Activated T-cell treated with anti-CD3 and anti-CD28 coated beads, Interleukin-2, amount 50 U/mL, for 24 hours (primary cell): ENCODE results near the gene CYSLTR2.

Source experiments
- DNase-seq: peaks from one replicate; pipeline ENCODE4 v3.0.0-alpha.2; 2020
- H3K27ac Mint-ChIP-seq: 2 replicates; pipeline ENCODE4 v1.8.0; 2020; ENCODE audit warnings: mild to moderate bottlenecking, mixed read lengths
- H3K27me3 Mint-ChIP-seq: 2 replicates; pipeline ENCODE4 v1.8.0; 2020; ENCODE audit warnings: mixed read lengths
- H3K36me3 Mint-ChIP-seq: 2 replicates; pipeline ENCODE4 v1.8.0; 2020; ENCODE audit warnings: low read depth, mixed read lengths
- H3K4me1 Mint-ChIP-seq: 2 replicates; pipeline ENCODE4 v1.8.0; 2020; ENCODE audit warnings: low read depth, mixed read lengths
- H3K4me3 Mint-ChIP-seq: 2 replicates; pipeline ENCODE4 v1.8.0; 2020; ENCODE audit warnings: mild to moderate bottlenecking, moderate library complexity, mixed read lengths
- H3K9me3 Mint-ChIP-seq: 2 replicates; pipeline ENCODE4 v1.8.0; 2020; ENCODE audit warnings: mixed read lengths

Gene CYSLTR2

DNA sequence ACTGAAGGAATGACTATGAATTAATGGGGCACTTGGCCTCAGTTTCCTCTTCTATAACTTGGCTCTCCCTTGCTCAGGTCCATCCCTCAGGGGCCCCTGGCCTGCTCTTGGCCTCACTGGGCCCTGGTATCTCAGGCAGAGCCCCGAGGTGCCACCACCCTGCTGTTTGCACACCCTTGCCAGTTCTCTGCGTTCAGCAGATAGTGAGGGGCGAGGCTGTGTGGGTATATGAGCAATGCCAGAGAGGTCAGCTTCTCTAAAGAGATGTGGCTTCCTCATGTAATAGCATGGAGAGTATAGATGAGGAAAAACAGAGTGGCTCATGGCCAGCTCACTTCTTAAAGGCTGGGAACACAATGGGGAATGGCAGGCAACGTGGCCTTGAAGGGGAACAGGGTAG, 76.1 kb downstream of the CYSLTR2 start:
- no peak for DNase-seq
- H3K36me3 Mint-ChIP-seq: no peaks in the 10 kb centered on the region
- no peak overlapping the region for H3K4me3 Mint-ChIP-seq
- H3K9me3 Mint-ChIP-seq: no peaks in the 10 kb centered on the region
- peaks cover 16% of the 10 kb centered on the region for H3K4me1 Mint-ChIP-seq
- peaks cover under 1% of the 10 kb centered on the region for H3K27me3 Mint-ChIP-seq
- H3K27ac Mint-ChIP-seq: no peak overlapping the region

- Mint-ChIP-seq H3K27me3 (peaks cover 3% of the 10 kb centered on the region), H3K4me3 (no peak overlapping the region)
- DNase-seq: no peak
Measured at GRCh38 chr13:48731001-48731658, 77.4 kb downstream of the CYSLTR2 start.

DNA sequence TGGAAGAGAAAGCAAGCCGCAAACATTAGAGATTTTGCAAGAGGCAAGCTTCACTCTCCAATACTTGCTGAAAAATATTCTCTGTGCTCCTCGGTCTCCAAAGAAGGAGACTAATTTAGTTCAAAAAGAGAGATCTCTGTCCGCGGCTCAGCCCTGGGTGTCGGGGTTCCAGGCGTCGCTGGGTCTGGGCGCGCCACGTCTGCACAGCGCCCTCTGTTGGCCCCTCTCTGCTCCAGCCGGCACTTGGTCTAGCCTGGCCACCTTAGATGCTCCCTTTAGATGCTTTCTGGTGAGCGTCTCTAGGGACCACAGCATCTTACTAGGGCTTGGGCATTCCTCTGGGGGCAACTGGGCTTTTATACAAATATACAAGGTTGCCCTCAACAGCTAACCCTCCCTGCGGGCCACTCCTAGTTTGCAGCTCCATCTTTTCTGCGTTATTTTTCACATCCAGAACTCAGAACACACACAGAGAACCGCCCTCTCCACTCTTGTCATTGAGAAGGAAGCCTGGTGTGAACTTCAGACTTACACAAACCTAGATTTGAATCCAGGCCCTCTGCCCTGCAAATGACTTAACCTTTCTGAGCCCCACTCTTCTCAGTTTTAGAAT, 78.3 kb downstream of the CYSLTR2 start:
- H3K9me3 Mint-ChIP-seq: no peaks in the 10 kb centered on the region
- no peak overlapping the region for H3K27ac Mint-ChIP-seq
- peaks cover 3% of the 10 kb centered on the region for H3K27me3 Mint-ChIP-seq
- H3K4me1 Mint-ChIP-seq: peaks cover 16% of the 10 kb centered on the region
- peak overlapping the region; percentile 60 for H3K4me3 Mint-ChIP-seq
- peak; percentile 72 for DNase-seq
- no peaks in the 10 kb centered on the region for H3K36me3 Mint-ChIP-seq

More at GRCh38 chr13:48731001-48731658, 77.4 kb downstream of the CYSLTR2 start:
- H3K4me1 Mint-ChIP-seq: peaks cover 16% of the 10 kb centered on the region
- H3K36me3 Mint-ChIP-seq: no peaks in the 10 kb centered on the region
- no peak overlapping the region for H3K27ac Mint-ChIP-seq
- no peaks in the 10 kb centered on the region for H3K9me3 Mint-ChIP-seq

GRCh38 chr13:48733739-48734335, 80.1 kb downstream of the CYSLTR2 start:
- Mint-ChIP-seq H3K9me3 (no peaks in the 10 kb centered on the region), H3K36me3 (no peaks in the 10 kb centered on the region)
- DNase-seq: no peak

DNA sequence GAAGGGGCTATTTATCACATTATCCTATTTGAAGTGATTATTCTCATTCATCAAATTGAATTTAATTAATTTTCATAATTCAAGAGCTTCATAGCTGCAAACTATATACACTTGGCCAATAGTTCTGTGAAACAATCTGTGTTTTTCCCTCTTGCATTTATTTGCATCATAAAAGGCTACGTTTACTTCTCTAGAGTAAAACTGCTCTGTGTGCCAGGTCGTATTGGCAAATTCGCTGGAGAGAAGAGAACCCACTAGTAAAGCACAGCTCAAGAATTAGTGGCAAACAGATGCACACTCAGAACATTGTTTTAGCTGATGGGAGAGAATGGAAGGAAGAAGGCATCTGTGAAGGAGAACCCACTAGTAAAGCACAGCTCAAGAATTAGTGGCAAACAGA, 81.8 kb downstream of the CYSLTR2 start:
- Mint-ChIP-seq H3K27ac (no peak overlapping the region), H3K9me3 (no peaks in the 10 kb centered on the region), H3K27me3 (peaks cover 3% of the 10 kb centered on the region), H3K4me1 (peaks cover 16% of the 10 kb centered on the region), H3K36me3 (no peaks in the 10 kb centered on the region), H3K4me3 (no peak overlapping the region)
- DNase-seq: no peak

More at GRCh38 chr13:48733739-48734335, 80.1 kb downstream of the CYSLTR2 start:
- Mint-ChIP-seq H3K27ac (no peak overlapping the region), H3K27me3 (peaks cover 3% of the 10 kb centered on the region), H3K4me1 (peaks cover 16% of the 10 kb centered on the region), H3K4me3 (no peak overlapping the region)

- H3K4me3 Mint-ChIP-seq: no peak overlapping the region
- H3K36me3 Mint-ChIP-seq: no peaks in the 10 kb centered on the region
- H3K4me1 Mint-ChIP-seq: peaks cover 8% of the 10 kb centered on the region
- no peaks in the 10 kb centered on the region for H3K9me3 Mint-ChIP-seq
- DNase-seq: no peak
- peaks cover 3% of the 10 kb centered on the region for H3K27me3 Mint-ChIP-seq
- H3K27ac Mint-ChIP-seq: no peak overlapping the region
Measured at GRCh38 chr13:48737689-48738088, 84.0 kb downstream of the CYSLTR2 start.

DNA sequence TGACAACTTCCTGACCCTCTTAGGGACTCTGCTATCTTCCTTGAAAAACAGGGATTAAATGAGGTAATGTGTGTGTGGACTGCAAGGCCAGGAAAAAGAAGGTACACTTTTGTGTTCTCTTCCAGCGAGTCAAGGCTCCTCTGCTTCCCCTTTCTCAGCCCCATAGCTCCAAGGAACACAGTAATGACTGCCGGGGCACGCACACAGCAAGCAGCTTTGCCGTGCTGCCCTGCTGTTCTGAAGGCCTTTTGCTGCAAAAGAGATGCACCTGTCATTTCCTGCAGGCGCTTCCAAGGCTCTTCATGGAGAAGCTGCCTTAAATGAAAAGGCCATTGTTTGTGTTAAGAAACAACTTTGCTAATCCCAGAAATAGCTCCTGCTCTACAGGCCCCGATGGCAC, 84.6 kb downstream of the CYSLTR2 start:
- Mint-ChIP-seq H3K4me1 (peaks cover 8% of the 10 kb centered on the region), H3K36me3 (no peaks in the 10 kb centered on the region), H3K27ac (no peak overlapping the region), H3K4me3 (no peak overlapping the region), H3K27me3 (peaks cover 3% of the 10 kb centered on the region), H3K9me3 (no peaks in the 10 kb centered on the region)
- no peak for DNase-seq

GRCh38 chr13:48739386-48739964, 85.7 kb downstream of the CYSLTR2 start:
- Mint-ChIP-seq H3K4me1 (peaks cover 8% of the 10 kb centered on the region), H3K27ac (no peak overlapping the region)

GRCh38 chr13:48741377-48741776, 87.6 kb downstream of the CYSLTR2 start:
- no peaks in the 10 kb centered on the region for H3K27me3 Mint-ChIP-seq
- no peak overlapping the region for H3K27ac Mint-ChIP-seq
- H3K9me3 Mint-ChIP-seq: no peaks in the 10 kb centered on the region
- H3K36me3 Mint-ChIP-seq: no peaks in the 10 kb centered on the region
- peaks cover 8% of the 10 kb centered on the region for H3K4me1 Mint-ChIP-seq
- H3K4me3 Mint-ChIP-seq: no peak overlapping the region
- DNase-seq: no peak

More at GRCh38 chr13:48739386-48739964, 85.7 kb downstream of the CYSLTR2 start:
- Mint-ChIP-seq H3K4me3 (no peak overlapping the region), H3K9me3 (no peaks in the 10 kb centered on the region), H3K36me3 (no peaks in the 10 kb centered on the region), H3K27me3 (peaks cover 3% of the 10 kb centered on the region)
- DNase-seq: no peak

- no peaks in the 10 kb centered on the region for H3K36me3 Mint-ChIP-seq
- H3K27ac Mint-ChIP-seq: no peak overlapping the region
- no peak for DNase-seq
- H3K4me1 Mint-ChIP-seq: peaks cover 31% of the 10 kb centered on the region
- no peaks in the 10 kb centered on the region for H3K9me3 Mint-ChIP-seq
- H3K4me3 Mint-ChIP-seq: no peak overlapping the region
- no peaks in the 10 kb centered on the region for H3K27me3 Mint-ChIP-seq
Measured at GRCh38 chr13:48746821-48747220, 93.1 kb downstream of the CYSLTR2 start.

DNA sequence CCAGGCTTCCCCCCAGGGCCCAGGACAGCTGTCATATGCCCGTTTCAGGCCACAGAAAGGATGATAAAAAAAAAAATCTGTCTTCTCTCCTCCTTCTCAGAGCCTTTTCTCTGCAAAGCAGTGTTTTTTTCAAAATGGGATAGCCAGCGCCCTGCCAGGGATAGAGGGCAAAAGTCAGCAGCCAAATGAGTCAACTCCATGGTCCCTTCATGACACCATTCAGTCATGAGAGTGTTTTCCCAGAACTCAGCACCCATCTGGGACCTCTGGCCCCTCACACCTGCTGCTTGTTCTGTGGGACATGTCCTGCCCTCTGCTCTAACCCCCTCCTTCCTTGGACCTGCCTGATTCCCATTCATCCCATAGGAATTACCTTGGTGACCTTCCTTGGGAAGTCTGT, 95.0 kb downstream of the CYSLTR2 start:
- Mint-ChIP-seq H3K4me1 (peaks cover 27% of the 10 kb centered on the region), H3K4me3 (no peak overlapping the region), H3K36me3 (no peaks in the 10 kb centered on the region), H3K27ac (peak overlapping the region; percentile 72), H3K9me3 (no peaks in the 10 kb centered on the region), H3K27me3 (no peaks in the 10 kb centered on the region)
- DNase-seq: no peak

DNA sequence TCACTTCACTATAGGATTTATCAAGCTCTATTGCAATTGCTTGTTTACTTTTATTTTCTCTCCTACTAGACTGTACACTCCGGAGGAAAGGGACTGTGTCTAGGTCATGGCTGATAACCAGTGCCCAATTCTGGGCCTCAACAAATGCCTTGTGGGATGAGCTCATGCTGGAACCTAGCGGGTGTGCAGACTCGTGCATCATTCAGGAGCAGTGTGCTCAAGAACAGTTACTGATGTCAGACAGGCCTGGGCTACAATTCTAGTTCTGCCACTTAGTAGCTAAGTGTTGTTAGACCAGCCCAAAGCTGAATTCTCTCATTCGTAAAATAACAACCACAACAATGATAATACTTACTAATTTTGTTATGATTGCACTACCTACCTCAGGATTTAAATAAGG, 95.4 kb downstream of the CYSLTR2 start:
- Mint-ChIP-seq H3K9me3 (no peaks in the 10 kb centered on the region), H3K36me3 (no peaks in the 10 kb centered on the region), H3K27ac (peak overlapping the region; percentile 72), H3K4me3 (no peak overlapping the region), H3K4me1 (peaks cover 27% of the 10 kb centered on the region), H3K27me3 (no peaks in the 10 kb centered on the region)
- DNase-seq: no peak

- no peak overlapping the region for H3K4me3 Mint-ChIP-seq
- H3K9me3 Mint-ChIP-seq: peaks cover under 1% of the 10 kb centered on the region
- H3K36me3 Mint-ChIP-seq: no peaks in the 10 kb centered on the region
- H3K27ac Mint-ChIP-seq: peak overlapping the region; percentile 72
- peaks cover 27% of the 10 kb centered on the region for H3K4me1 Mint-ChIP-seq
- peak; percentile 75 for DNase-seq
- H3K27me3 Mint-ChIP-seq: no peaks in the 10 kb centered on the region
Measured at GRCh38 chr13:48749699-48750473, 96.2 kb downstream of the CYSLTR2 start.

GRCh38 chr13:48750588-48751383, 97.1 kb downstream of the CYSLTR2 start:
- peaks cover 27% of the 10 kb centered on the region for H3K4me1 Mint-ChIP-seq
- peaks cover 2% of the 10 kb centered on the region for H3K36me3 Mint-ChIP-seq
- H3K4me3 Mint-ChIP-seq: no peak overlapping the region
- H3K9me3 Mint-ChIP-seq: peaks cover 9% of the 10 kb centered on the region
- H3K27ac Mint-ChIP-seq: no peak overlapping the region
- DNase-seq: no peak
- no peaks in the 10 kb centered on the region for H3K27me3 Mint-ChIP-seq
